SKM-1 (cell line): ENCODE data around the gene L3MBTL4.
"Not testable (repeated sequence)": the region's sequence is repeated elsewhere in the genome, so short reads cannot be mapped to it uniquely, and the experiment has no call there.

Experiments
- DNase-seq: peaks from one replicate; lab custom pipeline; 2025; ENCODE audit not compliant: unreplicated experiment; lab: John Stamatoyannopoulos, UW

The L3MBTL4 gene

GRCh38 chr18:6200204-6200774 is 214.4 kb downstream of the L3MBTL4 start:
- no peak for DNase-seq

GRCh38 chr18:6199777-6200176 is 214.9 kb downstream of the L3MBTL4 start:
- DNase-seq: no peak

- DNase-seq: no peak
These were observed 216.1 kb downstream of the L3MBTL4 start for GRCh38 chr18:6198585-6198984.

GRCh38 chr18:6194640-6195039 is 220.1 kb downstream of the L3MBTL4 start:
- DNase-seq: no peak

- DNase-seq: not testable (repeated sequence)
These were observed 228.9 kb downstream of the L3MBTL4 start for GRCh38 chr18:6185782-6186181.

GRCh38 chr18:6174983-6175745 is 239.5 kb downstream of the L3MBTL4 start:
- no peak for DNase-seq

GRCh38 chr18:6170604-6171003 is 244.1 kb downstream of the L3MBTL4 start:
- DNase-seq: no peak

- DNase-seq: no peak
These were observed 253.2 kb downstream of the L3MBTL4 start for GRCh38 chr18:6161549-6161948.

GRCh38 chr18:6159426-6159825 is 255.3 kb downstream of the L3MBTL4 start:
- no peak for DNase-seq

- no peak for DNase-seq
These were observed 255.8 kb downstream of the L3MBTL4 start for GRCh38 chr18:6158958-6159357.

- no peak for DNase-seq
These were observed 258.3 kb downstream of the L3MBTL4 start for GRCh38 chr18:6156446-6156845.

GRCh38 chr18:6155707-6156106 is 259.0 kb downstream of the L3MBTL4 start:
- DNase-seq: no peak

GRCh38 chr18:6150430-6150829 is 264.3 kb downstream of the L3MBTL4 start:
- no peak for DNase-seq

- DNase-seq: no peak
These were observed 268.4 kb downstream of the L3MBTL4 start for GRCh38 chr18:6146307-6146661.

GRCh38 chr18:6145645-6146306 is 268.9 kb downstream of the L3MBTL4 start:
- DNase-seq: no peak

GRCh38 chr18:6139007-6139406 is 275.7 kb downstream of the L3MBTL4 start:
- DNase-seq: no peak

GRCh38 chr18:6135901-6136300 is 278.8 kb downstream of the L3MBTL4 start:
- DNase-seq: not testable (repeated sequence)

GRCh38 chr18:6135029-6135428 is 279.7 kb downstream of the L3MBTL4 start:
- not testable (repeated sequence) for DNase-seq

- DNase-seq: no peak
These were observed 281.9 kb downstream of the L3MBTL4 start for GRCh38 chr18:6132751-6133368.

GRCh38 chr18:6120820-6121279 is 293.9 kb downstream of the L3MBTL4 start:
- DNase-seq: no peak

- DNase-seq: no peak
These were observed 294.9 kb downstream of the L3MBTL4 start for GRCh38 chr18:6119761-6120160.

- no peak for DNase-seq
These were observed 296.6 kb downstream of the L3MBTL4 start for GRCh38 chr18:6118080-6118479.
